HCT116 (cell line): ENCODE measurements around the gene DOCK10. TPM values are rescaled to one million over a fixed set of nuclear protein-coding genes. Genes with fewer than 3 reads are reported as not detected.

Source experiments
- ATAC-seq: fragments of 200-7000 bp; cut with Tn5 transposase; 2 replicates; pipeline ENCODE4 v1.9.1; 2020; ENCODE audit warnings: mild to moderate bottlenecking, moderate library complexity
- BruUV-seq: library from RNA; stranded (reverse); fragments of 400-500 nt; replicated peaks from 2 replicates; lab custom pipeline; 2021; lab: Mats Ljungman, UMichigan
- CTCF ChIA-PET: fragments of 300-600 bp; sonication (Branson Sonifier 250); formaldehyde crosslinking; loops from one replicate; lab custom pipeline; 2021; ENCODE audit warnings: antibody characterized with exemption; lab: Charles Lee
- POLR2A ChIA-PET: fragments of 300-600, 350-600 bp; sonication (Branson Sonifier 250); formaldehyde crosslinking; loops from one replicate; lab custom pipeline; 2021; ENCODE audit warnings: antibody characterized with exemption; lab: Charles Lee
- RAD21 ChIA-PET, 2 experiments: fragments of 300-600 bp; sonication (Branson Sonifier 250); formaldehyde crosslinking; loops; one replicate each; lab custom pipeline; 2023; ENCODE audit warnings: low total read pairs in 2 of 2; ENCODE audit not compliant: uncharacterized antibody in 2 of 2, unreplicated experiment in 2 of 2, low non-redundant PET in 1 of 2; lab: Charles Lee
- DNase-seq: peaks from one replicate; pipeline ENCODE4 v3.0.0-alpha.2; 2010; ENCODE audit warnings: low read depth, low spot score
- H2AFZ ChIP-seq: fragments of 200-600 bp; shearing (Covaris generic), sonication (generic); 2 replicates; pipeline ENCODE4 v1.6.1; 2017; ENCODE audit warnings: low read depth, mixed run types, mixed read lengths, antibody characterized with exemption, low read length; ENCODE audit not compliant: poor library complexity, severe bottlenecking
- H3K27ac ChIP-seq: 2 replicates; pipeline ENCODE4 v1.5.1; 2012; ENCODE audit warnings: low read depth, low read length
- H3K27me3 ChIP-seq: fragments of 200-600 bp; sonication (generic); 2 replicates; pipeline ENCODE4 v1.6.1; 2016; ENCODE audit warnings: mixed run types, low read length, mixed read lengths; ENCODE audit not compliant: insufficient read depth
- H3K36me3 ChIP-seq, 2 experiments: fragments of 200-500 bp in 1 of 2; fragments of 200-600 bp in 1 of 2; sonication (Bioruptor generic) in 1 of 2; sonication (generic) in 1 of 2; 2 replicates each; pipeline versions ENCODE4 v1.5.1 to v1.6.1; 2014 to 2016; ENCODE audit warnings: low read length in 2 of 2, inconsistent platforms in 1 of 2, mixed read lengths in 1 of 2, mixed run types in 1 of 2; ENCODE audit not compliant: insufficient read depth in 2 of 2, control insufficient read depth in 1 of 2
- H3K4me1 ChIP-seq, 2 experiments: fragments of 200-600 bp in 1 of 2; sonication (generic) in 1 of 2; 2 replicates each; pipeline versions ENCODE4 v1.5.1 to v1.6.1; 2012 to 2017; ENCODE audit warnings: low read length in 2 of 2, inconsistent platforms in 1 of 2, mild to moderate bottlenecking in 1 of 2, mixed read lengths in 1 of 2, mixed run types in 1 of 2, moderate library complexity in 1 of 2; ENCODE audit not compliant: insufficient read depth in 2 of 2, control insufficient read depth in 1 of 2
- H3K4me2 ChIP-seq: fragments of 200-600 bp; sonication (generic); 2 replicates; pipeline ENCODE4 v1.6.1; 2017; ENCODE audit warnings: mixed run types, low read length, mixed read lengths
- H3K4me3 ChIP-seq, 2 experiments: fragments of 200-600 bp in 1 of 2; sonication (generic) in 1 of 2; replicated peaks in 1 of 2; 2 replicates each; pipeline ENCODE4 v1.5.1; 2011 to 2016; ENCODE audit warnings: low read length in 2 of 2, control low read depth in 1 of 2, low read depth in 1 of 2, mild to moderate bottlenecking in 1 of 2, mixed read lengths in 1 of 2, mixed run types in 1 of 2
- H3K79me2 ChIP-seq: fragments of 200-600 bp; sonication (generic); 2 replicates; pipeline ENCODE4 v1.6.1; 2017; ENCODE audit warnings: mild to moderate bottlenecking, mixed run types, low read length, moderate library complexity, mixed read lengths; ENCODE audit not compliant: insufficient read depth
- H3K9ac ChIP-seq: fragments of 200-600 bp; sonication (generic); 2 replicates; pipeline ENCODE4 v1.6.1; 2016; ENCODE audit warnings: low read length, mixed read lengths
- H3K9me2 ChIP-seq: fragments of 200-600 bp; sonication (generic), shearing (Covaris generic); 2 replicates; pipeline ENCODE4 v1.6.1; 2017; ENCODE audit warnings: mixed run types, mild to moderate bottlenecking, moderate library complexity; ENCODE audit not compliant: insufficient read depth
- H3K9me3 ChIP-seq, 2 experiments: fragments of 200-500 bp in 1 of 2; fragments of 200-600 bp in 1 of 2; sonication (Bioruptor generic) in 1 of 2; sonication (generic) in 1 of 2; 2 replicates each; pipeline ENCODE4 v1.6.1; 2014 to 2017; ENCODE audit warnings: low read length in 2 of 2, mixed read lengths in 2 of 2, inconsistent platforms in 1 of 2, low read depth in 1 of 2, mild to moderate bottlenecking in 1 of 2, mixed run types in 1 of 2, moderate library complexity in 1 of 2; ENCODE audit not compliant: control insufficient read depth in 1 of 2, insufficient read depth in 1 of 2
- H4K20me1 ChIP-seq: fragments of 200-600 bp; sonication (generic), shearing (Covaris generic); 2 replicates; pipeline ENCODE4 v1.6.1; 2017; ENCODE audit warnings: mixed run types, mild to moderate bottlenecking, moderate library complexity; ENCODE audit not compliant: insufficient read depth
- ATF3 ChIP-seq: IDR thresholded peaks from 2 replicates; pipeline ENCODE4 v1.6.1; 2012
- CBX3 ChIP-seq: IDR thresholded peaks from 2 replicates; pipeline ENCODE4 v1.6.1; 2012; ENCODE audit warnings: low read depth
- CEBPB ChIP-seq: IDR thresholded peaks from 2 replicates; pipeline ENCODE4 v1.6.1; 2012; ENCODE audit warnings: low read depth
- EGR1 ChIP-seq: IDR thresholded peaks from 2 replicates; pipeline ENCODE4 v1.6.1; 2012; ENCODE audit warnings: low read depth
- EZH2phosphoT487 ChIP-seq: fragments of 200-600 bp; IDR thresholded peaks from 2 replicates; pipeline ENCODE4 v1.6.1; 2018; ENCODE audit warnings: antibody characterized with exemption, borderline replicate concordance
- JUND ChIP-seq: IDR thresholded peaks from 2 replicates; pipeline ENCODE4 v1.6.1; 2012
- POLR2AphosphoS5 ChIP-seq: IDR thresholded peaks from 2 replicates; pipeline ENCODE4 v1.6.1; 2011; ENCODE audit warnings: mild to moderate bottlenecking, low read depth, low read length, moderate library complexity
- RAD21 ChIP-seq: IDR thresholded peaks from 2 replicates; pipeline ENCODE4 v1.6.1; 2012; ENCODE audit warnings: low read depth, mild to moderate bottlenecking
- SIN3A ChIP-seq: IDR thresholded peaks from 2 replicates; pipeline ENCODE4 v1.6.1; 2012; ENCODE audit warnings: low read depth
- SP1 ChIP-seq: IDR thresholded peaks from 2 replicates; pipeline ENCODE4 v1.6.1; 2012; ENCODE audit warnings: low read depth
- SRF ChIP-seq: IDR thresholded peaks from 2 replicates; pipeline ENCODE4 v1.6.1; 2012; ENCODE audit warnings: low read depth
- TCF7L2 ChIP-seq: IDR thresholded peaks from 2 replicates; pipeline ENCODE4 v1.7.0; 2011; ENCODE audit warnings: borderline replicate concordance, inconsistent platforms; ENCODE audit not compliant: insufficient read depth, insufficient read length; ENCODE audit errors: extremely low read depth
- YY1 ChIP-seq: IDR thresholded peaks from 2 replicates; pipeline ENCODE4 v1.6.1; 2011; ENCODE audit warnings: low read length, low read depth, moderate library complexity, mild to moderate bottlenecking; ENCODE audit not compliant: insufficient replicate concordance; ENCODE audit errors: extremely low read depth
- ZFX ChIP-seq: fragments of 450-650 bp; IDR thresholded peaks from 2 replicates; pipeline ENCODE4 v1.6.1; 2017
- ZNF274 ChIP-seq: fragments of 200-500 bp; sonication (Bioruptor generic); IDR thresholded peaks from 2 replicates; pipeline ENCODE4 v1.6.1; 2014; ENCODE audit warnings: mild to moderate bottlenecking, low read depth, low read length, inconsistent platforms
- intact Hi-C: fragments of 100-400 bp; cut with micrococcal nuclease; formaldehyde crosslinking; loops from 2 replicates; pipeline ENCODE4 v1.10.0; 2022
- total RNA-seq: library from RNA; stranded (reverse); gene quantifications from one replicate; pipeline ENCODE4 v1.2.1, GENCODE V29; 2021; ENCODE audit not compliant: unreplicated experiment
- TF ChIP-seq, protein P1 (sequence below), 3 experiments: fragments of 200-600 bp in 1 of 3; sonication (generic) in 1 of 3; IDR thresholded peaks in 2 of 3; conservative IDR thresholded peaks in 1 of 3; 2 replicates each; pipeline ENCODE4 v1.5.1; 2012 to 2017; ENCODE audit warnings: low read depth in 2 of 3, low read length in 2 of 3, antibody characterized with exemption in 1 of 3, borderline replicate concordance in 1 of 3, control low read depth in 1 of 3, mild to moderate bottlenecking in 1 of 3, mixed read lengths in 1 of 3, mixed run types in 1 of 3, moderate library complexity in 1 of 3; ENCODE audit not compliant: insufficient read depth in 1 of 3
- TF ChIP-seq, protein P2 (sequence below): IDR thresholded peaks from 2 replicates; pipeline ENCODE4 v1.6.1; 2011; ENCODE audit warnings: mild to moderate bottlenecking, low read length, moderate library complexity; ENCODE audit not compliant: insufficient replicate concordance; ENCODE audit errors: extremely low read depth

Gene DOCK10
- total RNA-seq, 1 experiment from 2014 or later: 0.54 TPM

DNA sequence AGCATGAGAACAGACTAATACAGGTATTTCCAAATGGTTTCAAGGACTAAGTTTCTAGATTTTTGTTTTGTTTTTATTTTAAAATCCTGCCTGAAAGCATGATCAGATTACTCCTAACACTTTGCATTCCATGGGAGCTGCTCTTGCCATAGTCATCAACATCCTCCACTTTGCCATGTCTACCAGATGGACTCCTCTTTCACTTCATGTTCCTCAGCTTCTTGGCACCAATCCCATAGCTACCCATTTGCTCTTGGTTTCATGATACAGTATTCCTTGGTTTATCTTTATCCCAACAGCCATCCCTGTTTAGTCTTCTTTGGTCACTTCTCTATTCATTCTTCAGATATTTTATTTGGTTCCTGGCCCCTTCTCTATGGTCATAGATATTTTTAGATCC is 171.9 kb downstream of the DOCK10 start:
- no peak for DNase-seq
- no peaks in the 10 kb centered on the region for H3K27me3 ChIP-seq
- BruUV-seq: no TSS peak
- H3K4me3 ChIP-seq: no peak overlapping the region
- TF ChIP-seq YY1: no peak
- H3K36me3 ChIP-seq: no peaks in the 10 kb centered on the region
- no peaks in the 10 kb centered on the region for H3K9me3 ChIP-seq
- no peaks in the 10 kb centered on the region for H3K4me1 ChIP-seq
- H3K27ac ChIP-seq: no peak overlapping the region
- no peak overlapping the region for H3K4me2 ChIP-seq
- RAD21 ChIA-PET: no interaction called here
- no peaks in the 10 kb centered on the region for H3K79me2 ChIP-seq
- POLR2A ChIA-PET: no interaction called here
- H2AFZ ChIP-seq: no peak overlapping the region
- no peaks in the 10 kb centered on the region for H4K20me1 ChIP-seq
- intact Hi-C loops: no loop called here
- H3K9me2 ChIP-seq: 0 out of 2 replicates have a peak, but pooled peaks cover 3% of the 10 kb centered on the region
- H3K9ac ChIP-seq: no peak overlapping the region
- CTCF ChIA-PET: no interaction called here
- ATAC-seq: no peak

DNA sequence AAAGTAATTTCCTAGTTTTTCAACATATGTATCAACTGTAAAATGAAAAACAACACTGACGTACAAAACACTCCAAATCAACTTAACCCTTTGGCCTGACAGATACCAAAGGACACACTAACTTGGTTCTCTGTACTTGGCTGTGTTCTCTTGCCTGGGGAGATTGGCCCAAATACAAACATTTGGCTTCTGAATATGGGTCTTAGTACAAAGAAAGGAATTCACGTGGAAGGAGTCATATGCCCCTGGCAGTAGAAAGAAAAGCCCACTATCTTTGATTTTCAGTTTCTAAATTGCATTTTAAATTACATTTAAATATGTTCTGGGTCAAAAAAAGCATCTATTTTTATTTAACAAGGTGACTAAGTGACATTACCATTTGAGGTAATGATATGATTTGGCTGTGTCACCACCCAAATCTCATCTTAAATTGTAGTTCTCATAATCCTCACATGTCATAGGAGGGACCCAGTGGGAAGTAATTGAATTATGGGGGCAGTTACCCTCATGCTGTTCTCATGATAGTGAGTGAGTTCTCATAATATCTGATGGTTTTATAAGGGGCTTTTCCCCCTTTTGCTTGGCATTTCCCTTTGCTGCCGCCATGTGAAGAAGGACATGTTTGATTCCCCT is 172.6 kb downstream of the DOCK10 start:
- no peak for ATAC-seq
- intact Hi-C loops: no loop called here
- H3K4me3 ChIP-seq: no peak overlapping the region
- H3K27ac ChIP-seq: no peak overlapping the region
- H4K20me1 ChIP-seq: no peaks in the 10 kb centered on the region
- no peaks in the 10 kb centered on the region for H3K4me1 ChIP-seq
- ChIA-PET POLR2A (no interaction called here), CTCF (no interaction called here), RAD21 (no interaction called here)
- H3K4me2 ChIP-seq: no peak overlapping the region
- H3K79me2 ChIP-seq: no peaks in the 10 kb centered on the region
- no TSS peak for BruUV-seq
- H3K9me2 ChIP-seq: 0 out of 2 replicates have a peak, but pooled peaks cover 3% of the 10 kb centered on the region
- H3K27me3 ChIP-seq: no peaks in the 10 kb centered on the region
- DNase-seq: no peak
- H2AFZ ChIP-seq: no peak overlapping the region
- H3K36me3 ChIP-seq: no peaks in the 10 kb centered on the region
- no peak overlapping the region for H3K9ac ChIP-seq
- no peaks in the 10 kb centered on the region for H3K9me3 ChIP-seq
- TF ChIP-seq, protein P1, sequence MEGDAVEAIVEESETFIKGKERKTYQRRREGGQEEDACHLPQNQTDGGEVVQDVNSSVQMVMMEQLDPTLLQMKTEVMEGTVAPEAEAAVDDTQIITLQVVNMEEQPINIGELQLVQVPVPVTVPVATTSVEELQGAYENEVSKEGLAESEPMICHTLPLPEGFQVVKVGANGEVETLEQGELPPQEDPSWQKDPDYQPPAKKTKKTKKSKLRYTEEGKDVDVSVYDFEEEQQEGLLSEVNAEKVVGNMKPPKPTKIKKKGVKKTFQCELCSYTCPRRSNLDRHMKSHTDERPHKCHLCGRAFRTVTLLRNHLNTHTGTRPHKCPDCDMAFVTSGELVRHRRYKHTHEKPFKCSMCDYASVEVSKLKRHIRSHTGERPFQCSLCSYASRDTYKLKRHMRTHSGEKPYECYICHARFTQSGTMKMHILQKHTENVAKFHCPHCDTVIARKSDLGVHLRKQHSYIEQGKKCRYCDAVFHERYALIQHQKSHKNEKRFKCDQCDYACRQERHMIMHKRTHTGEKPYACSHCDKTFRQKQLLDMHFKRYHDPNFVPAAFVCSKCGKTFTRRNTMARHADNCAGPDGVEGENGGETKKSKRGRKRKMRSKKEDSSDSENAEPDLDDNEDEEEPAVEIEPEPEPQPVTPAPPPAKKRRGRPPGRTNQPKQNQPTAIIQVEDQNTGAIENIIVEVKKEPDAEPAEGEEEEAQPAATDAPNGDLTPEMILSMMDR (IDR thresholded peaks at IDR 0.05 in 2 of 3, conservative IDR thresholded peaks at IDR 0.05 in 1 of 3; ENCODE audit: borderline replicate concordance in 1 of 3, insufficient read depth in 1 of 3, low read depth in 2 of 3, low read length in 2 of 3): no peak
- TF ChIP-seq ATF3 (no peak), ZNF274 (no peak), CBX3 (no peak), RAD21 (no peak), POLR2AphosphoS5 (no peak), SIN3A (no peak), SRF (no peak), CEBPB (no peak), TCF7L2 (no peak), ZFX (no peak), EZH2phosphoT487 (no peak), JUND (no peak), EGR1 (no peak), YY1 (no peak), SP1 (no peak)
- TF ChIP-seq, protein P2, sequence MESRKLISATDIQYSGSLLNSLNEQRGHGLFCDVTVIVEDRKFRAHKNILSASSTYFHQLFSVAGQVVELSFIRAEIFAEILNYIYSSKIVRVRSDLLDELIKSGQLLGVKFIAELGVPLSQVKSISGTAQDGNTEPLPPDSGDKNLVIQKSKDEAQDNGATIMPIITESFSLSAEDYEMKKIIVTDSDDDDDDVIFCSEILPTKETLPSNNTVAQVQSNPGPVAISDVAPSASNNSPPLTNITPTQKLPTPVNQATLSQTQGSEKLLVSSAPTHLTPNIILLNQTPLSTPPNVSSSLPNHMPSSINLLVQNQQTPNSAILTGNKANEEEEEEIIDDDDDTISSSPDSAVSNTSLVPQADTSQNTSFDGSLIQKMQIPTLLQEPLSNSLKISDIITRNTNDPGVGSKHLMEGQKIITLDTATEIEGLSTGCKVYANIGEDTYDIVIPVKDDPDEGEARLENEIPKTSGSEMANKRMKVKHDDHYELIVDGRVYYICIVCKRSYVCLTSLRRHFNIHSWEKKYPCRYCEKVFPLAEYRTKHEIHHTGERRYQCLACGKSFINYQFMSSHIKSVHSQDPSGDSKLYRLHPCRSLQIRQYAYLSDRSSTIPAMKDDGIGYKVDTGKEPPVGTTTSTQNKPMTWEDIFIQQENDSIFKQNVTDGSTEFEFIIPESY: no peak
